GM20000 (cell line): ENCODE measurements around the gene VAMP5.

ENCODE experiments used
- DNase-seq: peaks from one replicate; pipeline ENCODE4 v3.0.0; 2012; ENCODE audit warnings: low spot score
- TF ChIP-seq, protein P1 (sequence below): IDR thresholded peaks from 2 replicates; pipeline ENCODE4 v1.5.1; 2012; ENCODE audit warnings: mild to moderate bottlenecking, control low read depth; ENCODE audit errors: extremely low read depth, missing control alignments

The VAMP5 gene

DNA sequence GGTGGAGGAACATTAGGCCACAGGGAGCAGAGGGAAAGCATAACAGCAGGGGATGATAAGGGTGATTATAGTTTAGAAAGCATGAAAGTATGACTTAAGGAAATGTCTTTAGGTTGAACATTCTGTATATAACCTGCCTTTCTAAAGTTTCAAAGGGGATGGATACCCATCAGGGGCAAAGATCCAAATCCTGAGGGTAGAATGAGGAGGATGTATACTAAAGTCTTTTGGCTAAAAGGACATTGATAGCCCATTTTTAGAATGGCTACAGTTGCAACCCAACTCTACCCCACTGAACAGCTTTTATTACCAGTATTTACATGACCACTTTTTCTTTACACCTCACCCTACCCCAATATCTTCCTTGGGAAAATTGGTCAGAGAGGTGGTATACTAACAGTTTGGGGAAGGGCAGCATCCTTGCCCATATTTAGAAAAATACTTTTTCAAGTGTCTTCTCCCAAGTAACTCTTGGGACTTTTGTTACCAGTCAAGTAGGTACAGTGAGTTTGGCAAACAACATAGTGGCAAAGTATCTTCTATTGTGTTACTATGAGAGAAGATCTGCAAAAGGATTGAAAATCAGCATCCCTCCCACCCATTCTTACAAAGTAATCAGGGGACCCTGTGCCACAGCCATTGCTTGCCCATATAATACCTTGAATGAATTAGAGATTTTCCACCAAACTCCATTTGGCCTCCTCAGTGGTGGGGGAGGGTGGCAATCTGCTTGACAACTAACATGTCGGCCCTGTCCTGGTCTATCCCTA is 37.0 kb upstream of the VAMP5 start:
- no peak for DNase-seq
- TF ChIP-seq, protein P1, sequence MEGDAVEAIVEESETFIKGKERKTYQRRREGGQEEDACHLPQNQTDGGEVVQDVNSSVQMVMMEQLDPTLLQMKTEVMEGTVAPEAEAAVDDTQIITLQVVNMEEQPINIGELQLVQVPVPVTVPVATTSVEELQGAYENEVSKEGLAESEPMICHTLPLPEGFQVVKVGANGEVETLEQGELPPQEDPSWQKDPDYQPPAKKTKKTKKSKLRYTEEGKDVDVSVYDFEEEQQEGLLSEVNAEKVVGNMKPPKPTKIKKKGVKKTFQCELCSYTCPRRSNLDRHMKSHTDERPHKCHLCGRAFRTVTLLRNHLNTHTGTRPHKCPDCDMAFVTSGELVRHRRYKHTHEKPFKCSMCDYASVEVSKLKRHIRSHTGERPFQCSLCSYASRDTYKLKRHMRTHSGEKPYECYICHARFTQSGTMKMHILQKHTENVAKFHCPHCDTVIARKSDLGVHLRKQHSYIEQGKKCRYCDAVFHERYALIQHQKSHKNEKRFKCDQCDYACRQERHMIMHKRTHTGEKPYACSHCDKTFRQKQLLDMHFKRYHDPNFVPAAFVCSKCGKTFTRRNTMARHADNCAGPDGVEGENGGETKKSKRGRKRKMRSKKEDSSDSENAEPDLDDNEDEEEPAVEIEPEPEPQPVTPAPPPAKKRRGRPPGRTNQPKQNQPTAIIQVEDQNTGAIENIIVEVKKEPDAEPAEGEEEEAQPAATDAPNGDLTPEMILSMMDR: no peak

DNA sequence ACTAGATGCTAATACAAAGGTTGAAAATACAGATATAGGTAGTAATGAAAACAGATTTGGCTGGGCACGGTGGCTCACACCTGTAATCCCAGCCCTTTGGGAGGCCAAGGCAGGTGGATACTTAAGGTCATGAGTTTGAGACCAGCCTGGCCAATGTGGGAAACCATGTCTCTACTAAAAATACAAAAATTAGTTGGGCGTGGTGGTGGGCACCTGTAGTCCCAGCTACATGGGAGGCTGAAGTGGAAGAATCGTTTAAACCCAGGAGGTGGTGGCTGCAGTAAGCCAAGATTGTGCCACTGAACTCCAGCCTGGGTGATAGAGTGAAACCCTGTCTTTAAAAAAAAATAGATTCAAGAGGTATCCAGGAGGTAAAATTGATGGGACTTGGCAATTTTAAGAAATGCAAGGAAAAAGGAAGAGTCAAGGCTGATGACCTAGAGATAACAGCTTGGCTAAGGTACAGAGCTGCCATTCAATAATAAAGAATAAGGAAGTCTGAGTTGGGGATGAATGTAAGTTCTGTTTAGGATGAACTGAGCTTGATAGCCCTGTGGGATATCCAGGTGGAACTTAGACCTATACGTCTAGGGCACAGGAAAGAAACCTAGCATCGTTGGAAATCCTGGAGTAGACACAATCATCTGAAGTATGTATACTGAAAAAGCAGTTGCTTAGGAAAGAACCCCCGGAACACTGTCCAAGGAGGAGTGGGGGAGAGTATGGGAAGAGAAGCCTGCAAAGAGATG is 36.2 kb upstream of the VAMP5 start:
- TF ChIP-seq, protein P1: no peak
- no peak for DNase-seq

DNA sequence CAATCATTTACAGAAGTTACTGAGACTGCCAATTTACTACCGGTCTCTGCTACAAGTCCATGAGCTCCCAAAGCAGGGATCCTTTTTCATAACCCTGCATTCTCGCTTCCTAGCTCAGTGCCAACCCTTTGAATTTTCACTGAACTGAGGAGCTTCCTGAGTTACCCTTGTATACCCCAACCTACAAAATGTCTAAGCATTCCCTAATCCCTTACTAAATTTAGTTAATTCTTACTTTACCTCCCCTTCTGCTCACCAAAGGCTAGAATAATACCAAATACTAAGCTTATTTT is 35.7 kb upstream of the VAMP5 start:
- TF ChIP-seq, protein P1: no peak
- no peak for DNase-seq

DNA sequence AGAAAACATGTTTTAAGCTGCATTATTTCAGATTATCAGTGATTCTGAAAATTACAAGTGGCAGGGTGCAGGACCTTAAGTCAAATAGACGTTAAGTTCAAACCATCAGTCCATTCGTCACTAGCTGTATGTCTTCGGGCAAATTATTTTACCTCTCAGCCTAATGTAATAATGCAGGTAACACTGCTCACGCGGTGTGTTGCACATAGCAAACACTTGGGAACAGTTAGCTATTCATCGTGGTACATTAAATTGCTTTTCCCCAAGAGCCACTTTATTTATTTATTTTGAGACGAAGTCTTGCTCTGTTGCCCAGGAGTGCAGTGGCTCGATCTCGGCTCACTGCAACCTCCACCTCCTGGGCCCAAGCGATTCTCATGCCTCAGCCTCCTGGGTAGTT is 35.1 kb upstream of the VAMP5 start:
- TF ChIP-seq, protein P1: no peak
- DNase-seq: no peak

DNA sequence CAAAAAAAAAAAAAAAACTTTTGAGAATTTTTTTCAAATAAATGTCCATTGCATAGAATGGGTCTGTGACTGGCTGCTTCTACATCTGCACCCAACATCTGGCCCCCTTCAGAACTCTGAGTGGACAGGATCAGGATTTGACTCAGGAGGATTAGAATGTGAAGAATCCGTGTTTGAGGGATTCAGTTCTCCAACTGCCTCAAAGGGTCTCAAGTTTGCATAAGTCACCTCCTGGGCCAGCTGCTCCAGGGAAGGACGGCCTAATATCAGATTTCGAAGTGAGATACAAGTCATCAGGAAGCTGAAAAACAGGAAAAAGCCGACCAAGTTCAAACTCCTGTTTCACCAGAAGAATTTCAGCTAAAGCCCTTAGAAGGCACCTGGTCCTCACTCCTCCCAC is 34.4 kb upstream of the VAMP5 start:
- TF ChIP-seq, protein P1: no peak
- DNase-seq: no peak

DNA sequence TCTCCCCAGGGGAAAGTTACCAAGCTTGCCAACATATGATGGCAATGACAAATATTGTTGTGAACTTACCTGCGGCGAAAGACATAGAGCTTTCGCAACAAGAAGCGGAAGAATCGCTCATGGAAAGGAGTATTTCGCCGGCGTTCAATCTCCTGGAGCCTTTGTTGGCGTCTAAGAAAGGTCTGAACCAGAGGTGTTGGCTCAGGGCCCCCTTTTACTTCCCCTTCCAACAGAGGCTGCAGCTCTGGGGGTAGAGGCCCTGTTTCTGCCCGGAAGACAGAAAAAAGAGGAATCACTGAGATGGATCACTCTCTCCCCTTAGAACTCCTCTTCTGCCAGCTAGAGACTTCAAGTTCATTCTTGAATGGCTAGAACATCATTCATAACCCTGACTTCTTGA is 33.7 kb upstream of the VAMP5 start:
- DNase-seq: no peak
- TF ChIP-seq, protein P1: no peak
